Kidney (tissue), 14 donors: ENCODE data around the gene BCAM. TPM values are rescaled to one million over a fixed set of nuclear protein-coding genes. Genes with fewer than 3 reads are reported as not detected.

ENCODE experiments used
- DNase-seq, 5 donors: peaks; one replicate each; pipeline ENCODE4 v3.0.0-alpha.2; 2013 to 2020
- FAIRE-seq: peaks from 2 replicates; lab custom pipeline; 2012; peaks lifted over from hg19 to GRCh38; lab: Jason Lieb, UNC
- H3K27ac ChIP-seq, 2 donors: one replicate each; pipeline ENCODE4 v1.7.0; 2013; ENCODE audit warnings: low read depth in 2 of 2, low read length in 2 of 2, inconsistent platforms in 1 of 2
- H3K27me3 ChIP-seq: one replicate; pipeline ENCODE4 v1.7.1; 2013; ENCODE audit warnings: low read length, inconsistent platforms; ENCODE audit not compliant: control insufficient read depth, insufficient read depth
- H3K36me3 ChIP-seq, 3 donors: one replicate each; pipeline versions ENCODE4 v1.7.0 to v1.7.1; 2013; ENCODE audit warnings: low read length in 3 of 3, control low read depth in 1 of 3, inconsistent platforms in 1 of 3; ENCODE audit not compliant: insufficient read depth in 3 of 3, control insufficient read depth in 2 of 3
- H3K4me1 ChIP-seq, 3 donors: one replicate each; pipeline versions ENCODE4 v1.7.0 to v1.7.1; 2013; ENCODE audit warnings: low read length in 3 of 3, inconsistent platforms in 1 of 3, low read depth in 1 of 3; ENCODE audit not compliant: control insufficient read depth in 2 of 3, insufficient read depth in 2 of 3
- H3K4me3 ChIP-seq, 3 donors: one replicate each; pipeline versions ENCODE4 v1.7.0 to v1.8.1; 2013; ENCODE audit warnings: low read length in 3 of 3, control low read depth in 1 of 3, inconsistent platforms in 1 of 3
- H3K9ac ChIP-seq, 3 donors: one replicate each; pipeline versions ENCODE4 v1.7.0 to v1.7.1; 2013; ENCODE audit warnings: low read length in 3 of 3, control low read depth in 1 of 3, inconsistent platforms in 1 of 3
- H3K9me3 ChIP-seq, 3 donors: one replicate each; pipeline versions ENCODE4 v1.7.0 to v1.7.1; 2013; ENCODE audit warnings: low read length in 3 of 3, control low read depth in 1 of 3, inconsistent platforms in 1 of 3; ENCODE audit not compliant: control insufficient read depth in 2 of 3, insufficient read depth in 1 of 3
- intact Hi-C: fragments of 100-400 bp; cut with DNase I; formaldehyde crosslinking; loops from one replicate; pipeline ENCODE4 v1.11.1; 2022
- polyA plus RNA-seq: library from polyadenylated mRNA; stranded (reverse); fragments of 350-450 nt; fragmentation: Illumina TruSeq; extraction: RNeasy Lipid Tissue Mini Kit (QIAGEN cat#74804); gene quantifications from one replicate; pipeline ENCODE4 v1.2.3, GENCODE V29; 2014; ENCODE audit warnings: low read depth, low replicate concordance; ENCODE audit not compliant: insufficient read depth
- total RNA-seq: library from RNA; stranded (reverse); fragmentation: NEBNext Ultra II Directional; extraction: Animal tissue kit (Norgen Biotek cat#: 25700); gene quantifications from one replicate; pipeline ENCODE4 v1.2.1, GENCODE V29; 2021
- TF ChIP-seq, protein P1 (sequence below): IDR thresholded peaks from 3 replicates; pipeline ENCODE4 v1.5.1; 2012; ENCODE audit warnings: mild to moderate bottlenecking, moderate library complexity, borderline replicate concordance; ENCODE audit not compliant: insufficient read depth; ENCODE audit errors: extremely low read depth
- donor health status: control.
- donor health status: control.
- donor health status: control.
- donor health status: control.
- donor health status: control.
- donor health status: DM: yes; HTN: yes; CAD: no.
- donor health status: Normal renal cell carcinoma (clear cell type).

The BCAM gene
- total and polyA plus RNA-seq, 2 donors from 2014 or later: 671 to 748 TPM

GRCh38 chr19:44851427-44851826 lies 42.5 kb downstream of the BCAM start:
- H3K27ac ChIP-seq: no peak overlapping the region
- DNase-seq (no peak), FAIRE-seq (no peak)
- no peak overlapping the region for H3K9ac ChIP-seq
- TF ChIP-seq, protein P1, sequence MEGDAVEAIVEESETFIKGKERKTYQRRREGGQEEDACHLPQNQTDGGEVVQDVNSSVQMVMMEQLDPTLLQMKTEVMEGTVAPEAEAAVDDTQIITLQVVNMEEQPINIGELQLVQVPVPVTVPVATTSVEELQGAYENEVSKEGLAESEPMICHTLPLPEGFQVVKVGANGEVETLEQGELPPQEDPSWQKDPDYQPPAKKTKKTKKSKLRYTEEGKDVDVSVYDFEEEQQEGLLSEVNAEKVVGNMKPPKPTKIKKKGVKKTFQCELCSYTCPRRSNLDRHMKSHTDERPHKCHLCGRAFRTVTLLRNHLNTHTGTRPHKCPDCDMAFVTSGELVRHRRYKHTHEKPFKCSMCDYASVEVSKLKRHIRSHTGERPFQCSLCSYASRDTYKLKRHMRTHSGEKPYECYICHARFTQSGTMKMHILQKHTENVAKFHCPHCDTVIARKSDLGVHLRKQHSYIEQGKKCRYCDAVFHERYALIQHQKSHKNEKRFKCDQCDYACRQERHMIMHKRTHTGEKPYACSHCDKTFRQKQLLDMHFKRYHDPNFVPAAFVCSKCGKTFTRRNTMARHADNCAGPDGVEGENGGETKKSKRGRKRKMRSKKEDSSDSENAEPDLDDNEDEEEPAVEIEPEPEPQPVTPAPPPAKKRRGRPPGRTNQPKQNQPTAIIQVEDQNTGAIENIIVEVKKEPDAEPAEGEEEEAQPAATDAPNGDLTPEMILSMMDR: no peak
- intact Hi-C loops: no loop called here
- H3K36me3 ChIP-seq: no peaks in the 10 kb centered on the region
- H3K9me3 ChIP-seq: no peaks in the 10 kb centered on the region
- H3K27me3 ChIP-seq: no peaks in the 10 kb centered on the region
- peaks cover 0 to 24% (median 4%) of the 10 kb centered on the region in 3 donors for H3K4me1 ChIP-seq
- H3K4me3 ChIP-seq: no peak overlapping the region

DNA sequence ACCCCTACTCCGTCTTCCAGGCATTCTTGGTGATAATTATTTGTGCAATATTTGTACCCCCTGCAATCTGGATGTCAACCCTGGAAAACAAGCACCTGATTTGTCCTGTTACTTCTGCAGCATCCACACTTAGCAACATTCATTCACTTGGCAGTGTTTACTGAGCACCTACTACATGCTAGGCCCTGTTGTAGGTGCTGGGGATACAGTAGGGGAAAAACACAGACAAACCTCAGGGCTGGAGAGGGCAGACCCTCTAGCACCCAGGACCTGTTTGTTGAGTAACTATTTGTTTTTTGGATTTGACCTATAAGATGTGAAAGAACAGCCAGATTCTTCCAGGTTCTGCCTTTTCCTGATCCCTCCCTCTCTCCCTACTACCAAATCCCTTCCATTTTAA lies 46.7 kb downstream of the BCAM start:
- Histone ChIP-seq H3K4me3 (no peak overlapping the region), H3K27ac (no peak overlapping the region), H3K9ac (no peak overlapping the region), H3K27me3 (no peaks in the 10 kb centered on the region), H3K36me3 (no peaks in the 10 kb centered on the region), H3K4me1 (peaks cover 0 to 12% (median 0%) of the 10 kb centered on the region in 3 donors), H3K9me3 (no peaks in the 10 kb centered on the region)
- DNase-seq: no peak
- TF ChIP-seq, protein P1: no peak
- intact Hi-C loops: no loop called here
- FAIRE-seq: no peak

- TF ChIP-seq, protein P1: no peak
- no peaks in the 10 kb centered on the region for H3K9me3 ChIP-seq
- peaks cover 0 to 8% (median 0%) of the 10 kb centered on the region in 3 donors for H3K4me1 ChIP-seq
- H3K4me3 ChIP-seq: no peak overlapping the region
- FAIRE-seq (no peak), DNase-seq (peak in 1 of 5 donors; percentile 52)
- H3K27ac ChIP-seq: peak overlapping the region in 1 of 2 donors; percentile 2
- H3K27me3 ChIP-seq: no peaks in the 10 kb centered on the region
- intact Hi-C loops: no loop called here
- no peak overlapping the region for H3K9ac ChIP-seq
- peaks cover 0 to under 1% (median 0%) of the 10 kb centered on the region in 3 donors for H3K36me3 ChIP-seq
These were observed 47.6 kb downstream of the BCAM start for GRCh38 chr19:44856421-44857083.
